PC-9 (cell line): Measurements from ENCODE around the gene SLC9A9.

Source experiments
- CTCF ChIP-seq: fragments of 200-600 bp; sonication (generic); conservative IDR thresholded peaks from 2 replicates; pipeline ENCODE4 v1.6.1; 2017; ENCODE audit warnings: mixed run types, antibody characterized with exemption, mild to moderate bottlenecking, moderate library complexity
- EZH2 ChIP-seq: fragments of 200-600 bp; sonication (generic); IDR thresholded peaks from 2 replicates; pipeline ENCODE4 v1.8.0; 2017; ENCODE audit warnings: antibody characterized with exemption, low read depth

GRCh38 chr3:143240886-143241285 is 607.4 kb downstream of the SLC9A9 start:
- TF ChIP-seq CTCF (no peak), EZH2 (no peak)
